Gastroesophageal sphincter (tissue), 3 donors: ENCODE data around the gene KRTAP10-7.

ENCODE experiments used
- POLR2AphosphoS5 ChIP-seq: sonication (generic); formaldehyde crosslinking; IDR thresholded peaks from one replicate; pipeline ENCODE4 v1.6.1; 2017; ENCODE audit warnings: antibody characterized with exemption
- TF ChIP-seq, protein P1 (sequence below), 4 experiments: fragments of 200-600 bp in 2 of 4; fragments of 450-650 bp in 2 of 4; sonication (generic) in 1 of 4; IDR thresholded peaks; one replicate each; pipeline ENCODE4 v1.5.1; 2017 to 2019; ENCODE audit warnings: antibody characterized with exemption in 4 of 4, mild to moderate bottlenecking in 2 of 4, moderate library complexity in 2 of 4

DNA sequence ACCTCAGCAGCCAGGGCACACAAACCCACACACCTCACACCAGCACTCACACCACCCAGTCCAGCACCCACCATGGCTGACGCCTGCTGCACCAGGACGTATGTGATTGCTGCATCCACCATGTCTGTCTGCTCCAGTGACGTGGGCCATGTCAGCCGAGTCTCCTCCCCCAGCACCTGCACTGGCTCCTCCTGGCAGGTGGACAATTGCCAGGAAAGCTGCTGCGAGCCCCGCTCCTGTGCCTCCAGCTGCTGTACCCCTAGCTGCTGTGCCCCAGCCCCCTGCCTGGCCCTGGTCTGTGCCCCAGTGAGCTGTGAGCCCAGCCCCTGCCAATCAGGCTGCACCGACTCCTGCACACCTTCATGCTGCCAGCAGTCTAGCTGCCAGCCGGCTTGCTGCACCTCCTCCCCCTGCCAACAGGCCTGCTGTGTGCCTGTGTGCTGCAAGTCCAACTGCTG, 11.7 kb downstream of the KRTAP10-7 start, which contains the start of gene KRTAP10-8:
- TF ChIP-seq POLR2AphosphoS5 = no peak
- TF ChIP-seq, protein P1, sequence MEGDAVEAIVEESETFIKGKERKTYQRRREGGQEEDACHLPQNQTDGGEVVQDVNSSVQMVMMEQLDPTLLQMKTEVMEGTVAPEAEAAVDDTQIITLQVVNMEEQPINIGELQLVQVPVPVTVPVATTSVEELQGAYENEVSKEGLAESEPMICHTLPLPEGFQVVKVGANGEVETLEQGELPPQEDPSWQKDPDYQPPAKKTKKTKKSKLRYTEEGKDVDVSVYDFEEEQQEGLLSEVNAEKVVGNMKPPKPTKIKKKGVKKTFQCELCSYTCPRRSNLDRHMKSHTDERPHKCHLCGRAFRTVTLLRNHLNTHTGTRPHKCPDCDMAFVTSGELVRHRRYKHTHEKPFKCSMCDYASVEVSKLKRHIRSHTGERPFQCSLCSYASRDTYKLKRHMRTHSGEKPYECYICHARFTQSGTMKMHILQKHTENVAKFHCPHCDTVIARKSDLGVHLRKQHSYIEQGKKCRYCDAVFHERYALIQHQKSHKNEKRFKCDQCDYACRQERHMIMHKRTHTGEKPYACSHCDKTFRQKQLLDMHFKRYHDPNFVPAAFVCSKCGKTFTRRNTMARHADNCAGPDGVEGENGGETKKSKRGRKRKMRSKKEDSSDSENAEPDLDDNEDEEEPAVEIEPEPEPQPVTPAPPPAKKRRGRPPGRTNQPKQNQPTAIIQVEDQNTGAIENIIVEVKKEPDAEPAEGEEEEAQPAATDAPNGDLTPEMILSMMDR (IDR thresholded peaks at IDR 0.05) = no peak
